NCI-H748 (cell line): ENCODE data around the gene CNRIP1.
"Not testable (repeated sequence)": the region's sequence is repeated elsewhere in the genome, so short reads cannot be mapped to it uniquely, and the experiment has no call there.

ENCODE experiments used
- DNase-seq: peaks from one replicate; lab custom pipeline; 2025; ENCODE audit not compliant: unreplicated experiment; lab: John Stamatoyannopoulos, UW

The CNRIP1 gene

DNA sequence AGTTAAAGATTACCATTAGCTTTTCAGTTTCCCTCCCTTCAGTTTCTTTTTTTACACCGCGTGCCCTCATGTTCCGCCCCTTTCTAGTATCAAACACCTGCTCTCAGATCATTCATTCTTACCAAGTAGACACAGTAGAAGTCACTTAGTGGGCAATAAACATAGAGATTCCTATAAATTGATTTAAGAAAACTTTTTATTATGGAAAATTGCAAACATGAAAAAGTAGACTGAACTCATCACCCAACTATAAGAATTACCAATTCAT, 21.2 kb upstream of the CNRIP1 start:
- DNase-seq: no peak

DNA sequence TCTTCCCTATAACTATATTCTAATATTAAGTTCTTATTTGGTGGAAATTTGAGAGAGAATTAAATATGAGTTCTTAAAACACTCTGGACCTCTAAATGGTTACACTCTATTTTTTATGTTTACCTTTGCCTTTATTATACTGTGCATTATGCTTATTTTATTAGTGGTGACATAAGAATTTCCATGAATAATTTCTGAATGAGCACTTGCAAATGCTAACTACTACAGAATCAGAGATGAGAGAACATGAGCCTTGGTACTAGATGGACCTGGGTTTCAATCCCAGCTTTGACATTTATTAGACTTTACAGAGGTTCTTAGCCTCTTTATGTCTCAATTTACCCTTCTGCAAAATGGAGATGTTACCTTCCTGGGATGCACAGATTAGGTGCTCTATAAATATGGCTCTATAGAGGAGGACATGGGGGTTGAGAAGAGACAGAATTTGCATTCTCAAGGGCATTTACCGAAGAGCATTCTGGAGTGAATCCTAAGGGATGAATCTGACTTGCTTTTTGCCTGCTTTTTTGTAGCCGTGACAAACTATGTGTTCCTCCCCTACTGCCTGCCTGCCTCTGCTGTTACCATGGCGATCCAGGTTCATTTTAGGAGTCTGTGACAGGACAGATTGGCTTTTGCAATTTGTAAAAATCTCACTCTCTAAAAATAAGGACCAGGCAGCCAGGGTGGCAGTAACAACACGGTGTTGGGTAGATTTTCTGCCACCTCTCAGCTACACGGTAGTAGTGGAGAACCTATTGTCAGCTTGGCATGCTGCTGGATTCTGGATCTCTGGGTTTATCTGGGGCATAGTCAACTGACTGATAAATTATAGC, 20.7 kb upstream of the CNRIP1 start:
- no peak for DNase-seq

GRCh38 chr2:68336192-68336591, 16.4 kb upstream of the CNRIP1 start:
- DNase-seq: no peak

- no peak for DNase-seq
Measured at GRCh38 chr2:68333931-68334330, 14.2 kb upstream of the CNRIP1 start.

DNA sequence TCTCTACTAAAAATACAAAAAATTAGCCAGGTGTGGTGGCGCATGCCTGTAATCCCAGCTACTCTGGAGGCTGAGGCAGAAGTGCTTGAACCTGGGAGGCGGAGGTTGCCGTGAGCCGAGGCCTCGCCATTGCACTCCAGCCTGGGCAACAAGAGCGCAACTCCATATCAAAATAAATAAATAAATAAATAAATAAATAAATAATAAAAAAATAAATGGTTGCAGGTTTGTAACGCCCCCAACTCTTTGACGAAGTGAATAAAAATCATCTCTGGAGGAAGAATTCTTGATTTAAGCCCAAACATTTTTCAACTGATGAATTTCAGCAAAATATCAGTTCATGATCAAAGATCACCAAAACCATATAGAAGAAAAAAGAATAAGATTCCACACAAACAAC, 13.3 kb upstream of the CNRIP1 start:
- DNase-seq: no peak

GRCh38 chr2:68330691-68331090, 10.9 kb upstream of the CNRIP1 start:
- DNase-seq: no peak

DNA sequence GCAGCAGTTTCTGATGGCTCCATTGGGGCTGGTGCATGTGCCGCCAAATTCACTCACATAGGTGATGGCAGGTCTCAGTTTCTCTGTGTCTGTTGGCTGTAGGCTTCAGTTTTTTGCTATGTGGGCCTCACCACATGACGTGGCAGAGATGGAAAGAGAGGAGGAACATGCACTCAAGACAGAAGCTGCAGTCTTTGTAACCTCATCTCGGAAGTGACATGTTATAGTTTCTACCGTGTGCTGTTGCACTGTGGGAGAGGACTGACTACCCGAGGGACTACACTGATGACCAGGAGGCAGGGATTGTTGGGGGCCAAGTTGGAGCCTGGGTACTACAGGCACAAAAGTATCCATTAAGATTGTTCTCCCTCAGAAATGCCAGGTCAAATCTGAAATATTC, 9.2 kb upstream of the CNRIP1 start:
- no peak for DNase-seq

DNA sequence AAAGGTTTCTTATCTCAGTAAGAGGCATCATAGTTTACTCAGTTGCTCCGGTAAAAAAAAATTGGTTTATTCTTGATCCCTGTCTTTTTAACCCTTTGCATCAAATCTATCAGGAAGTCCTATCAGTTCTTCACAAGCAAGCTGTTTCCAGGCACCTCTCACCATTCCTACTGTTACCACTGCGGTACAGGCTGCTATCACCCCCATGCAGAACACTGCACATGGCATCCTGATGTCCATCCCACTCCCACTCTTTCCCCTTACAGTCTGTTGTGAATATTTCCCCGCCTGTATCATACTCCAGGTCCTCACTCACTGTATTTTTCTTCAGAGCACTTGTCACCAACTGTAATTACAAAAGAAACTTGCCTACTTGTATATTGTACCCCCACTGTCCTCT, 5.3 kb upstream of the CNRIP1 start:
- DNase-seq: no peak

GRCh38 chr2:68320118-68320641, 431 bp upstream of the CNRIP1 start:
- DNase-seq: peak; percentile 58

DNA sequence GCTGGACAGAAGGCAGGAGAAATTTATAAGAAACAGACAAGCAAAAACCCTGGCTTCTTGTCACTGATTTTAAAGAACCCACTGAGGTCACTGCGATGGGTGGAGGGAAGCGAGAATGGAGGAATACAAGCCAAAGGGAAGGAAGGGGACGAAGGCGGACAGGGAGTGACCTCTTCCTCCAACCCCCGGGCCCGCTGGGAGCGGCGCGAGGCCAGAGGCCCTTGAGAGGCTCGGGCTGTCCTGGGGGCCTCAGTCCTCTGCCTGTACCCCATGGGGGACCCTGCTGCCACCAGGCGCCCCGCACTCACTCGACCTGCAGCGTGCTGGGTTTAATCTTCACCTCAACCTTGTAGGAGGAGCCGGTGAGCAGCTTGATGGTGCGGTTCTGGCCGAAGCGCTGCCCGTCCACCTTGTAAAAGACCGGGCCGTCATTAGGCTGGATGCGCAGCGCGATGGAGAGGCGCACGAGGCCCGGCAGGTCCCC, 793 bp downstream of the CNRIP1 start:
- DNase-seq: no peak

- DNase-seq: no peak
Measured at GRCh38 chr2:68317971-68318913, 1.5 kb downstream of the CNRIP1 start.

DNA sequence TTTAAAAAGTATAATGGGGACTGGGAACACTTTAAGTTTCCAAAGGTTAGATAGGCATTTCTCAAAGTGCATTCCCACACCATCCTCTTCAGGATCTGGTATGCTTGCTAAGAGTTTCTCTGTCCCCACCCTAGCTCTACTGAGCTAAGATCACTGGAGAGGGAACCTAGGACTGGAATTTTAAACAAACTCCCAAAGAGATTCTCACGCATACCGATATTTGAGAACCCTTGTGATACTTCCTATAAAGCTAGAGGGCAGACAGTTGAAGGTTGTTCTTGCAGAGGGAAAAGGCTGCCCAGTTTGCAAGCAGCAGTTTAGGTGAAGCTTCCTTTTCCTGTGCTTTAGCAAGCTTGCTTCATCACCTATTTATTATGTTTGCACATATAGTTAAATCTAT, 3.6 kb downstream of the CNRIP1 start:
- DNase-seq: no peak

GRCh38 chr2:68311033-68311432, 8.7 kb downstream of the CNRIP1 start:
- DNase-seq: no peak

DNA sequence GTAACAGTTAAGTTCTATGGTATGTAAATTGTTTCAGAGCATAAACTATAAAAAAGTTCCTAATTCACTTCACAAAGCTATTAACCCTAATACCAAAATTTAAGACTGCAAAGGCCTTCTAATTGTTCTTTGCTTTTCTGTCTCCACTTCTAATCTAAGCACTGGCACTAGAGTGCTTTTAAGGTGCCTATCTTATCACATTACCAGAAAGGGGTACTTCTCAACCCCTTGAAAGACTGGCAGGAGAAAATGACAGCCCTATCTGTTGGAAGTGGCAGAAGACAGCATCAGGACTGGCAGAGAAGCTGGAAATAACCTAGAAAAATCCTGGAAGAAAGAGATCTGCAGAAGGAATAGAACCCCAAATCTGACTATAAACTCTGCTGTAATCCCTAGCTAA, 10.3 kb downstream of the CNRIP1 start:
- DNase-seq: no peak

DNA sequence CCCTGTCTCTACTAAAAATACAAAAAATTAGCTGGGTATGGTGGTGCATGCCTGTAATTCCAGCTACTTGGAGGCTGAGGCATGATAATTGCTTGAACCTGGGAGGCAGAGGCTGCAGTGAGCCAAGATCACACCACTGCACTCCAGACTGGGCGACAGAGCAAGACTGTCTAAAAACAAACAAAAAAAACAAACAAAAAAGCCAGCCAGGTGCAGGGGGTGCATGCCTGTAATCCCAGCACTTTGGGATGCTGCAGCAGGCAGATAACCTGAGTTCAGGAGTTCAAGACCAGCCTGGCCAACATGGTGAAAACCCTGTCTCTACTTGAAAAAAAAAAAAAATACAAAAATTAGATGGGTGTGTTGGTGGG, 15.9 kb downstream of the CNRIP1 start:
- not testable (repeated sequence) for DNase-seq

GRCh38 chr2:68303033-68303901, 16.5 kb downstream of the CNRIP1 start:
- DNase-seq: no peak

- no peak for DNase-seq
Measured at GRCh38 chr2:68302281-68302875, 17.4 kb downstream of the CNRIP1 start.

- DNase-seq: no peak
Measured at GRCh38 chr2:68295516-68295915, 24.2 kb downstream of the CNRIP1 start.

- no peak for DNase-seq
Measured at GRCh38 chr2:68294913-68295312, 24.8 kb downstream of the CNRIP1 start.

DNA sequence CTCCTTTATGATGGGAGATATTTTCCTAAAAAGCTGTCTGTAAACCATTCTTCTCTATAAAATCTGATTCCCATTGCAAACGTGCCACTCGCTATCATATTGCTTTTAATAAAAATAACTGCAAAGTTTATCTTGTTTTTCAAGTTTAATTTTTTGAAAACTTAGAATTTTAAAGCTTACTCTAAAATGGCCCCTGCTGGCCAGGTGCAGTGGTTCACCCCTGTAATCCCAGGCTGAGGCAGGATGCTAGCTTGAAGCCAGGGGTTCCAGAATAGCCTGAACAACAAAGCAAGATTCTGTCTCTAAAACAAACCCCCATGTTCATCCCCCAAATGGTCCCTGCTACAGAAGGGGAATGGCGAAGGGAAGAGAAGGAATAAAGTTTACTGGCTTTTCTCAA, 25.6 kb downstream of the CNRIP1 start:
- no peak for DNase-seq

GRCh38 chr2:68293755-68294154, 26.0 kb downstream of the CNRIP1 start:
- DNase-seq: no peak
